HuH-7 (cell line): Measurements from ENCODE around the gene KCNG2.

Experiments
- DNase-seq: peaks from one replicate; pipeline ENCODE4 v3.0.0; 2011; ENCODE audit warnings: low spot score

The KCNG2 gene

GRCh38 chr18:79887181-79888000 lies 89.7 kb downstream of the KCNG2 start:
- DNase-seq = no peak

GRCh38 chr18:79888016-79888415 lies 90.3 kb downstream of the KCNG2 start:
- no peak for DNase-seq

- no peak for DNase-seq
Observed at GRCh38 chr18:79889569-79889968, 91.8 kb downstream of the KCNG2 start.

- DNase-seq = no peak
Observed at GRCh38 chr18:79890674-79891073, 92.9 kb downstream of the KCNG2 start.

- no peak for DNase-seq
Observed at GRCh38 chr18:79896738-79897137, 99.0 kb downstream of the KCNG2 start.

GRCh38 chr18:79897940-79898625 lies 100.3 kb downstream of the KCNG2 start:
- DNase-seq = no peak

- no peak for DNase-seq
Observed at GRCh38 chr18:79898952-79899608, 101.3 kb downstream of the KCNG2 start.

- DNase-seq = no peak
Observed at GRCh38 chr18:79899609-79900445, 102.1 kb downstream of the KCNG2 start.

- DNase-seq = no peak
Observed at GRCh38 chr18:79900610-79901570, 103.2 kb downstream of the KCNG2 start.

GRCh38 chr18:79901665-79902064 lies 103.9 kb downstream of the KCNG2 start:
- no peak for DNase-seq

- no peak for DNase-seq
Observed at GRCh38 chr18:79902075-79902474, 104.3 kb downstream of the KCNG2 start.

- DNase-seq = no peak
Observed at GRCh38 chr18:79902640-79903039, 104.9 kb downstream of the KCNG2 start.

- DNase-seq = no peak
Observed at GRCh38 chr18:79903071-79903635, 105.4 kb downstream of the KCNG2 start.

- DNase-seq = no peak
Observed at GRCh38 chr18:79903787-79904356, 106.1 kb downstream of the KCNG2 start.

- DNase-seq = no peak
Observed at GRCh38 chr18:79904357-79905147, 106.8 kb downstream of the KCNG2 start.

GRCh38 chr18:79905389-79905911 lies 107.7 kb downstream of the KCNG2 start:
- DNase-seq = no peak

GRCh38 chr18:79905993-79906392 lies 108.3 kb downstream of the KCNG2 start:
- DNase-seq = no peak

GRCh38 chr18:79906706-79907105 lies 109.0 kb downstream of the KCNG2 start:
- DNase-seq = no peak
